CD14-positive monocyte (primary cell): ENCODE data around the gene AFG1L. TPM values are rescaled to one million over a fixed set of nuclear protein-coding genes. Genes with fewer than 3 reads are reported as not detected.

Experiments
- DNase-seq, 3 donors: peaks; one replicate each; pipeline ENCODE4 v3.0.0-alpha.2; 2011 to 2022
- H2AFZ ChIP-seq: 2 replicates; pipeline ENCODE4 v1.6.0; 2012; ENCODE audit warnings: mild to moderate bottlenecking, low read depth, low read length, inconsistent platforms; ENCODE audit not compliant: insufficient read depth, poor library complexity, severe bottlenecking
- H3K27ac ChIP-seq, 2 donors: 1 replicate in 1 of 2; 2 replicates in 1 of 2; pipeline ENCODE4 v1.5.1; 2012 to 2013; ENCODE audit warnings: low read length in 2 of 2, control low read depth in 1 of 2, inconsistent platforms in 1 of 2, low read depth in 1 of 2, mild to moderate bottlenecking in 1 of 2
- H3K27me3 ChIP-seq, 2 donors: one replicate each; pipeline versions ENCODE4 v1.6.0 to v1.6.1; 2011 to 2013; ENCODE audit warnings: low read length in 2 of 2; ENCODE audit not compliant: control insufficient read depth in 2 of 2, insufficient read depth in 2 of 2
- H3K36me3 ChIP-seq, 2 donors: replicated peaks in 1 of 2; 1 replicate in 1 of 2; 2 replicates in 1 of 2; pipeline versions ENCODE4 v1.5.1 to v1.6.1; 2012 to 2013; ENCODE audit warnings: low read length in 2 of 2, control low read depth in 1 of 2, inconsistent platforms in 1 of 2, mild to moderate bottlenecking in 1 of 2; ENCODE audit not compliant: insufficient read depth in 2 of 2, control insufficient read depth in 1 of 2
- H3K4me1 ChIP-seq, 2 donors: 1 replicate in 1 of 2; 2 replicates in 1 of 2; pipeline versions ENCODE4 v1.5.1 to v1.6.1; 2012 to 2013; ENCODE audit warnings: low read length in 2 of 2, control low read depth in 1 of 2, inconsistent platforms in 1 of 2, mild to moderate bottlenecking in 1 of 2, moderate library complexity in 1 of 2; ENCODE audit not compliant: insufficient read depth in 2 of 2, control insufficient read depth in 1 of 2
- H3K4me2 ChIP-seq: replicated peaks from 2 replicates; pipeline ENCODE3; 2012; ENCODE audit warnings: low read length, moderate library complexity, mild to moderate bottlenecking; ENCODE audit not compliant: poor library complexity, severe bottlenecking; ENCODE audit errors: extremely low read depth
- H3K4me3 ChIP-seq, 3 experiments: fragments of 200-600 bp in 1 of 3; sonication (generic) in 1 of 3; replicated peaks in 1 of 3; 1 replicate in 2 of 3; 2 replicates in 1 of 3; pipeline ENCODE4 v1.5.1; 2011 to 2013; ENCODE audit warnings: low read length in 3 of 3, mild to moderate bottlenecking in 3 of 3, control low read depth in 2 of 3, low read depth in 2 of 3, inconsistent platforms in 1 of 3, moderate library complexity in 1 of 3
- H3K79me2 ChIP-seq: 2 replicates; pipeline ENCODE4 v1.6.0; 2012; ENCODE audit warnings: mild to moderate bottlenecking, control low read depth, inconsistent platforms, low read length, moderate library complexity; ENCODE audit not compliant: insufficient read depth
- H3K9ac ChIP-seq: 2 replicates; pipeline ENCODE4 v1.6.0; 2017; ENCODE audit warnings: low read length, mild to moderate bottlenecking; ENCODE audit not compliant: insufficient read depth, poor library complexity, severe bottlenecking
- H3K9me3 ChIP-seq, 2 donors: replicated peaks in 1 of 2; 1 replicate in 1 of 2; 2 replicates in 1 of 2; pipeline versions ENCODE4 v1.5.1 to v1.6.1; 2012 to 2013; ENCODE audit warnings: low read length in 2 of 2, control low read depth in 1 of 2; ENCODE audit not compliant: control insufficient read depth in 1 of 2, insufficient read depth in 1 of 2
- H4K20me1 ChIP-seq: 2 replicates; pipeline ENCODE4 v1.6.0; 2012; ENCODE audit warnings: mild to moderate bottlenecking, low read length, control low read depth, moderate library complexity; ENCODE audit not compliant: insufficient read depth
- H3K27ac Mint-ChIP-seq, 7 donors: one replicate each; pipeline ENCODE4 v1.8.0; 2020; ENCODE audit warnings: mild to moderate bottlenecking in 7 of 7, mixed read lengths in 7 of 7, moderate library complexity in 6 of 7, inconsistent platforms in 2 of 7
- H3K27me3 Mint-ChIP-seq, 3 donors: one replicate each; pipeline ENCODE4 v1.8.0; 2021 to 2022; ENCODE audit warnings: low read depth in 3 of 3, mild to moderate bottlenecking in 3 of 3, mixed read lengths in 3 of 3, moderate library complexity in 3 of 3, inconsistent platforms in 1 of 3
- H3K36me3 Mint-ChIP-seq, 2 donors: one replicate each; pipeline ENCODE4 v1.8.0; 2020; ENCODE audit warnings: mixed read lengths in 2 of 2, inconsistent platforms in 1 of 2, mild to moderate bottlenecking in 1 of 2
- H3K4me1 Mint-ChIP-seq: one replicate; pipeline ENCODE4 v1.8.0; 2020; ENCODE audit warnings: mild to moderate bottlenecking, mixed read lengths
- H3K4me3 Mint-ChIP-seq, 2 donors: one replicate each; pipeline ENCODE4 v1.8.0; 2020; ENCODE audit warnings: mild to moderate bottlenecking in 2 of 2, mixed read lengths in 2 of 2, moderate library complexity in 1 of 2
- H3K9me3 Mint-ChIP-seq, 7 donors: one replicate each; pipeline ENCODE4 v1.8.0; 2020 to 2022; ENCODE audit warnings: mixed read lengths in 7 of 7, mild to moderate bottlenecking in 6 of 7, moderate library complexity in 6 of 7, inconsistent platforms in 2 of 7
- CTCF ChIP-seq: fragments of 200-600 bp; IDR thresholded peaks from one replicate; pipeline ENCODE4 v1.8.0; 2022; ENCODE audit warnings: antibody characterized with exemption, mild to moderate bottlenecking
- whole genome bisulfite sequencing: methylation state at CpG from one replicate; pipeline ENCODE4 v1.1.5; 2013; ENCODE audit warnings: missing lambda C conversion rate; ENCODE audit not compliant: insufficient coverage; 5-methylcytosine and 5-hydroxymethylcytosine counted together
- intact Hi-C, 2 donors: fragments of 100-400 bp; cut with micrococcal nuclease; formaldehyde crosslinking; loops; one replicate each; pipeline versions ENCODE4 v1.15.0 to v1.15.1; 2023
- polyA plus RNA-seq, 3 donors: library from polyadenylated mRNA; depleted of rRNA in 1 of 3; unstranded in 2 of 3; stranded (reverse) in 1 of 3; fragments of 300-500 nt in 2 of 3; fragments of >200 nt in 1 of 3; fragmentation: Illumina TruSeq in 2 of 3; gene quantifications; 1 replicate in 2 of 3; 2 replicates in 1 of 3; pipeline ENCODE4 v1.2.3, GENCODE V29; 2012 to 2021

The AFG1L gene
- polyA plus RNA-seq, 3 donors = 0.95 to 2.8 (median 2.7) TPM

DNA sequence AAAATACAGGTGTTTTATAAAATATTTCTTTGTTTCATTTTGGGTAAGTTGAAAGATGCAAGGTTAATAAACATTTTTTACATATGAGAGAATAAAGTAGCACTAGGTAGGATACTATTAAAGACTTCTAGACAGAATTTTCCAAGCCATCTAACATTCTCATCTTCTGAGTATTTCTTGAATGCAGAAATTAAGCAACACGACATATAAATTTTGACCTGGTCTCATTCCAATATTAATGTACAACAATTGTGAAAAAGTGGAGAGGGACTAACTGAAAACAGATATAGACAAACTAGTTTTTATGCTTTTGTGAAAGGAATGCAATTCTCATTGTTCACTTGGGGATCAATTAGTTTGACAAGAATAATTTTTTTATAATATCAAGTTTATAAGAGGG, 254.4 kb downstream of the AFG1L start:
- no peaks in the 10 kb centered on the region for H4K20me1 ChIP-seq
- peaks cover 30% of the 10 kb centered on the region for H3K4me1 Mint-ChIP-seq
- H3K36me3 Mint-ChIP-seq = no peaks in the 10 kb centered on the region
- no peak overlapping the region for H3K9ac ChIP-seq
- intact Hi-C loops = loop anchor here in 1 of 2 donors (10.0 kb wide), 1 partner anchor 236 kb away; no protein-coding TSS in a partner anchor
- H3K4me3 Mint-ChIP-seq = no peak overlapping the region
- no peaks in the 10 kb centered on the region for H3K36me3 ChIP-seq
- peaks cover 0 to 2% (median 0%) of the 10 kb centered on the region in 7 donors for H3K9me3 Mint-ChIP-seq
- H3K4me2 ChIP-seq = no peak overlapping the region
- no peak overlapping the region for H3K27ac Mint-ChIP-seq
- no peaks in the 10 kb centered on the region for H3K9me3 ChIP-seq
- no peak for DNase-seq
- no CpG with 5 or more reads among the region's 1 CpG for WGBS
- no peak for TF ChIP-seq CTCF
- H3K4me1 ChIP-seq = peaks cover 6 to 7% of the 10 kb centered on the region in 2 donors
- no peak overlapping the region for H3K27ac ChIP-seq
- no peak overlapping the region for H3K4me3 ChIP-seq
- peaks cover 0 to 2% (median 0%) of the 10 kb centered on the region in 3 donors for H3K27me3 Mint-ChIP-seq
- no peaks in the 10 kb centered on the region for H3K27me3 ChIP-seq
- no peaks in the 10 kb centered on the region for H3K79me2 ChIP-seq
- H2AFZ ChIP-seq = no peak overlapping the region

- Histone ChIP-seq H3K9ac (no peak overlapping the region), H3K4me3 (no peak overlapping the region), H3K4me2 (no peak overlapping the region), H3K9me3 (no peaks in the 10 kb centered on the region), H3K79me2 (no peaks in the 10 kb centered on the region), H2AFZ (no peak overlapping the region), H3K36me3 (no peaks in the 10 kb centered on the region), H3K27me3 (no peaks in the 10 kb centered on the region), H4K20me1 (no peaks in the 10 kb centered on the region), H3K27ac (no peak overlapping the region), H3K4me1 (peaks cover 6 to 7% of the 10 kb centered on the region in 2 donors)
- TF ChIP-seq CTCF = no peak
- no peaks in the 10 kb centered on the region for H3K36me3 Mint-ChIP-seq
- 100% methylated on average over 2 of the region's 3 CpGs for whole genome bisulfite sequencing
- H3K27ac Mint-ChIP-seq = peak overlapping the region in 1 of 7 donors; percentile 41
- DNase-seq = peak in 2 of 3 donors; percentile 14 to 21
- H3K4me1 Mint-ChIP-seq = peaks cover 27% of the 10 kb centered on the region
- H3K27me3 Mint-ChIP-seq = peaks cover 0 to 2% (median 0%) of the 10 kb centered on the region in 3 donors
- peaks cover 0 to 2% (median 0%) of the 10 kb centered on the region in 7 donors for H3K9me3 Mint-ChIP-seq
- H3K4me3 Mint-ChIP-seq = no peak overlapping the region
- intact Hi-C loops = loop anchor here in 1 of 2 donors (10.0 kb wide), 1 partner anchor 235 kb away; no protein-coding TSS in a partner anchor
These were observed 254.9 kb downstream of the AFG1L start for GRCh38 chr6:108549741-108550140.
